NCI-H1048 (cell line): ENCODE measurements around the gene TMEM132E.
"Not testable (repeated sequence)": the region's sequence is repeated elsewhere in the genome, so short reads cannot be mapped to it uniquely, and the experiment has no call there.

Source experiments
- DNase-seq: peaks from one replicate; lab custom pipeline; 2025; lab: John Stamatoyannopoulos, UW

The TMEM132E gene

GRCh38 chr17:34579017-34579946 is at the start of gene TMEM132E:
Gene TMEM132E, plus strand, starts transcription at chr17:34579582. Its CDS starts 1,495 bp downstream, at chr17:34581077.
- no peak for DNase-seq

- no peak for DNase-seq
These were observed 48.5 kb upstream of the TMEM132E start for GRCh38 chr17:34530918-34531317.

GRCh38 chr17:34532281-34533065 is 46.9 kb upstream of the TMEM132E start:
- no peak for DNase-seq

GRCh38 chr17:34533806-34534527 is 45.4 kb upstream of the TMEM132E start:
- no peak for DNase-seq

- no peak for DNase-seq
These were observed 41.9 kb upstream of the TMEM132E start for GRCh38 chr17:34537445-34537844.

- not testable (repeated sequence) for DNase-seq
These were observed 40.8 kb upstream of the TMEM132E start for GRCh38 chr17:34538582-34538981.

- DNase-seq: no peak
These were observed 39.5 kb upstream of the TMEM132E start for GRCh38 chr17:34539881-34540280.

- DNase-seq: no peak
These were observed 36.6 kb upstream of the TMEM132E start for GRCh38 chr17:34542700-34543336.

- DNase-seq: no peak
These were observed 31.8 kb upstream of the TMEM132E start for GRCh38 chr17:34547453-34548063.

- DNase-seq: no peak
These were observed 29.4 kb upstream of the TMEM132E start for GRCh38 chr17:34549966-34550365.

GRCh38 chr17:34553907-34554306 is 25.5 kb upstream of the TMEM132E start:
- DNase-seq: no peak

- no peak for DNase-seq
These were observed 23.0 kb upstream of the TMEM132E start for GRCh38 chr17:34556384-34556783.

- no peak for DNase-seq
These were observed 22.5 kb upstream of the TMEM132E start for GRCh38 chr17:34556931-34557330.

GRCh38 chr17:34561328-34561727 is 18.1 kb upstream of the TMEM132E start:
- DNase-seq: no peak

- no peak for DNase-seq
These were observed 17.0 kb upstream of the TMEM132E start for GRCh38 chr17:34562387-34562786.

- DNase-seq: no peak
These were observed 13.7 kb upstream of the TMEM132E start for GRCh38 chr17:34565713-34566112.

- DNase-seq: no peak
These were observed 13.2 kb upstream of the TMEM132E start for GRCh38 chr17:34566201-34566600.

GRCh38 chr17:34566873-34567272 is 12.5 kb upstream of the TMEM132E start:
- DNase-seq: no peak

- no peak for DNase-seq
These were observed 11.5 kb upstream of the TMEM132E start for GRCh38 chr17:34567691-34568465.

GRCh38 chr17:34568953-34569352 is 10.4 kb upstream of the TMEM132E start:
- DNase-seq: no peak

- DNase-seq: no peak
These were observed 9.8 kb upstream of the TMEM132E start for GRCh38 chr17:34569591-34569990.
